ENCODE results near the gene TSHZ1.
A peak's percentile ranks its signal among the peaks of the same experiment; 100 is the strongest.

TSHZ1 gene

DNA sequence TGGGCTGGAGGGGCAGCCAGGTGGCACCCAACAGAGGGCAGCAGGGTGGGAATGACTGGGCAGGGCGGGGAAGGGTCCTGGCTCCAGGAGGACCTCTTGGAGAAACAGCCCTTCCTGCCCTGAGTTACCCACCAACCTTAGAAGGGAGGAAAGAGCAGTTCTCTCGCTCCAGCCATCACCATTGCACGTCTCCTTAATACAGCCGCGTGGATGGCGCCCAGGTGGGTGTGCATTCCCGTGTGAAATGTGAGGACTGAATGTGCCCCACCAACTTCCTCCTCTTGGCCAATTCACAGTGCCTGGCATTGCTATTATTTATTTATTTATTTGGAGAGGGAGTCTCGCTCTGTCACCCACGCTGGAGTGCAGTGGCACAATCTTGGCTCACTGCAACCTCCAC, 109.9 kb downstream of the TSHZ1 start:
- DNase-seq: no peak

DNA sequence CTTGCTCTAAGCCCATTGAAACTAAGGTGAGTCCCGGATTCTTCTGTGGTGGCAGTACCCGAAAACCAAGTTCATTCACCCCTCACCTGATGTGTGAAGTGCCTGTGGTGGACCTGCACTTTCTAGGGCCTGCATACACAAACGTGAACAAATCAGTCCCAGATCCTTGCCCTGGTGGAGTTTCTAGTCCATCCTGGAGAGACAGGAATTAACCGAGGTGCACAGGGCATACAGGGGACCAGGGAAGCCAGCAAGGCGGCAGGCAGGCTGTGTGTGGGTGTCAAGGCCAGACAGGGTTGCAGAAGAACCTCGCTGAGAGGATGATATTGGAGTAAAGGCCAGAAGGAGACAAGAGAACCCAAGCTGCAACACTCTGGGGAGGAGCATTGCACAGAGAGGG, 110.8 kb downstream of the TSHZ1 start:
- DNase-seq: no peak

DNA sequence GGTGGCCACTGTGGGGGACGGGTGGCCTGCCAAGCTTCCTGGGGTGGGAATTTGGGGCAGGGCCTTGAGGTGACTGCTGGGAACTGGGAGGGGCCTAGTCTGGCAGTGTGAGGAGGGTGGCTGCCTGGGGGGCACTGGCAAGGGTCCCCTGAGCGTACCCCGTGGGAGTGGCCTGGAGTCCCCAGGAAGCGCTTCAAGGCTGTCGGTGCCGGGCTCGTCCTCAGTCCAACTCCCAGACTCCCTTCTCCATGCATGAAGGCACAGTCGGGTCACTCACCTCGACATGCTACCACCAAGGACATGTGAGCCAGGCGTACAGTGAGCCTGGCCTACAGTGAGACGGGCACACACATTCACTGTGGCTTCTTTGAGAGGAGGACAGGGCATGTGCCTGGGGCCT, 111.6 kb downstream of the TSHZ1 start:
- DNase-seq: no peak

DNA sequence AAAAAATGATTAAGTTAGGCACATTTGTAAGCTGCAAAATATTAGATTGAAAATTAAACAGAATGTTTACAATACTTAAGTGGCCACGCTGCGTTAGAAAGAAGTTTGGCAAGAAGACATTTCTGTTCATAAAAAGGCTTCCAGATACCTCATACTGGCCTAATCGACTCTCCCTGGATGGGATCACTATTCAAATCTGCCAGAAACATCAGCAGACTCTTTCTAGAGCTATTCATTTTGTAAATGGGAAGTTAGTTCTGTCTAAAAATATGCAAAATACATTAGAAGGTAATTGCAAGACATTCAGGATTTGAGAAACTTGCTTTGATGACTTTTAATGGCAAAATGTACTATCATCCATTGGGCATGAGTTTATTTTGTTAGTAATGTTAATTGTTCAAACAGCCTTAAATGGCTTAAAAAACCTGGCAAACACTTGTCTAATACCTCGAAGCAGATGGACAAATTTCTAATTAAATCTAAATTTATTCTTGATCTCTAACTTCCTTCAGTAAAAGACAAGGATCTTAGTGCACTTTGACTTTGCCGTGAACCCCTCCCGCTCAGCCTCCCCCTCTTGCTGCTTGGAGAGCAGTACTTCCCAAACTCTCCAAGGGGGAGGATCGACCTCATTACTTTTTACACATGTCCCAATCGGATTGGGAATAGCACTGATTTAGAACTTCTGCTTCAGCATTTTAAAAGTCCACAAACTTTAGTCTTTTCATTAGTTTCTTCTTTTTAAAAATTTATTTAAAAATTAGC, 113.4 kb downstream of the TSHZ1 start:
- DNase-seq: no peak

DNA sequence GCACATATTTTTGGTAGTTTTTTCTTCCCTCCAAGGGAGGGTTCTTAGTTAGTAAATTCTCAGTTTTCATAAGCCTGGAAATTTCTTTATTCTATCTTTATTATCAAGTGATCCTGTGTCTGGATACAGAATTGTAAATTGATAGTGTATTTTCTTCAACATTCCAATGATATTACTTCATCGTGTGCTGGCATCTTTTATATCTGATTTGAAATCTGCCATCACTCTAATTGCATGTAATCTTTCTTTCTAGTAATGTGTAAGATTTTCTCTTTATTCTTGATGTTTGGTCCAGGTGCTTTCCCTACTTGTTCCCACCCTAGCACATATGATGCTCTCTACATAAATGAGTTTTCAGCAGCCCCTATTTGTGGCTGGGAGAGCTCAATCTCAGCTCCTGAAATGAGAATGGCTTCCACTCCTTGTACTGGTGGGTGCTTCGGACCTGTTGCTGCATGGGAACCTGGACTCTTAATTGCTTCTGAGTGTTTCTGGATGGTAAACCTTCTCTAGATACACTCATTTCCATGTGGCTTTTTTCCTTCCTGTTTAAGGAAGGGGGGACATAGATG, 114.2 kb downstream of the TSHZ1 start:
- DNase-seq: no peak

DNA sequence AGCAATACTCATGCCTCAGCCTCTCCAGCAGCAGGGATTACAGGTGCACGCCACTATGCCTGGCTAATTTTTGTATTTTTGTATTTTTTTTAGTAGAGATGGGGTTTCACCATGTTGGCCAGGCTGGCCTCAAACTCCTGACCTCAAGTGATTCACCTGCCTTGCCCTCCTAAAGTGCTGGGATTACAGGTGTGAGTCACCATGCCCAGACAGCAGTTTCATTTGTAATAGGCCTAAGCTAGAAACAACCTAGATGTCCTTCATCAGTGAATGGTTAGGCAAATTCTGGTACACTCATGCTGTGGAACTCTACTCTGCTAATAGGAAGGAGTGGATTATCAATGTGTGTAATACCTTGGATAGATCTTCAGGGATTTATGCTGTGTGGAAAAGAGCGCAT, 119.2 kb downstream of the TSHZ1 start:
- peak; percentile 8 for DNase-seq

DNA sequence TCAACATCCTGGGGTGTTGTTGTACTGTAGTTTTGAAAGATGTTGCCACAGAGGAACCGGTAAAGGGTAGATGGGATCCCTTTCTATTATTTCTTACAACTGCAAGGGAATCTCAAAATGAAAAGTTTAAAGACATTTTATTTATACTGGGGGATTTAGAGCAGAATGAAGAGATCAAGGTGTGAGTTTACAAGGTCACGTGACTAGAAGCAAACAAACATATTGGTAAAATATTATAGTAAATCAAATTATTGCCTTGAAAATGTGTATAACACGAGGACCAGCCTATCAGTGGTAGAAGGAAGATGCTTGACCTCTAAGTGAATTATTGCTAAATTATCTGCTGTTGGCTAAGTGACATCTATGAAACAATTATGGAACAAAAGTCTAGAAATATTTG, 119.7 kb downstream of the TSHZ1 start:
- no peak for DNase-seq

DNA sequence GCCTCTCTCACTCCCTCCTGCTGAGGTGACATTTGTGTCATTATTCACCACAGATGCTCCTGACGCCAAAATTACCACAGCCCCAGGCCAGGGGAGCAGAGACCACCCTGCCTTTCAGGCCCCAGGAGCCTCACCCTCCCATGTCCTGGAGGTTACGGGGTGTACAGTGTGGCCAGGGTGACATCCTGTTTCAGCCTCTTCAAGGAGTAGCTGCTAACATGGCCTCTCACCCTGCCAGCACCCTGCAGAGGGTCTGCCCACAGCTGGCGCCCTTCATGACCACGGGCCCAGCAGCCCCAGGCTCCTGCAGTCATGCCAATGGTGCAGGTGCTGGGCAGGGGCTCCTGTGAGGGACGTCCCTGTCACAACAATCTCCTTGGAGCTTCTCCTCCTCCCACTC, 124.3 kb downstream of the TSHZ1 start:
- no peak for DNase-seq

DNA sequence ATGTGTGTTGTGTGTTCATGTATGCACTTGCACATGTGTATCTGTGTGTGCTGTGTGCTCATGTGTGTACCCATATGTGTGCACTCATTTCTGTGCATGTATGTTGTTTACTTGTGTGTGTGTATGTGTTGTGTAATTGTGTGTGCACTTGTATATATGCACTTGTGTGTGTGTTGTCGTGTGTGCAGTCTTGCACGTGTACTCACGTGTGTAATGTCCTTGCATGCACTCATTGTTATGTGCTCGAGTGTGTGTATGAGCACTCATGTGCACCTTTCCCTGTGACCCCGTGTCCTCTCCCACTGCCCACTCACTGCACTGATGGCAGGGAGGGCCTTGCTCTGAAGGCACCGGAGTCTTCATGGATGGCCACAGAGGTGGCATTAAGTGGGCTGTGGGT, 124.9 kb downstream of the TSHZ1 start:
- no peak for DNase-seq

DNA sequence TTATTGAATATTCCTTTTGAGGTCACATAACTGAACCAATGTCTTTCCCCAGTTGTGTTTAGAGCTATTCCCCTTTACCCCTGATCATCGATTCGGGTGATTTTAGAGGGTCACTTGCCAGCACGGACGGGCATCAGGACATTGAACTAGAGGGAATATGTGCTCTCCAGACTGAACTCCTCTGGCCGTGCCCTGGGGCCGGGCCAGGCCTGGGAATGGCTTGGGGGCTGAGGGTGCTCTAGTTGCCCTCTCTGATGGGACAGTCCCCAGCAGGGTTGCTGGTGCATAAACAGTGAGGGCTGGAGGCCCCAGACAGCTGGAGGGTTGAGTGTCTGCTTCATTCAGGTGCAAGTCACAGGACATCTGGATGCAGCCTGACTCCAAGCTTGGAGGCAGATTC, 126.2 kb downstream of the TSHZ1 start:
- no peak for DNase-seq

DNA sequence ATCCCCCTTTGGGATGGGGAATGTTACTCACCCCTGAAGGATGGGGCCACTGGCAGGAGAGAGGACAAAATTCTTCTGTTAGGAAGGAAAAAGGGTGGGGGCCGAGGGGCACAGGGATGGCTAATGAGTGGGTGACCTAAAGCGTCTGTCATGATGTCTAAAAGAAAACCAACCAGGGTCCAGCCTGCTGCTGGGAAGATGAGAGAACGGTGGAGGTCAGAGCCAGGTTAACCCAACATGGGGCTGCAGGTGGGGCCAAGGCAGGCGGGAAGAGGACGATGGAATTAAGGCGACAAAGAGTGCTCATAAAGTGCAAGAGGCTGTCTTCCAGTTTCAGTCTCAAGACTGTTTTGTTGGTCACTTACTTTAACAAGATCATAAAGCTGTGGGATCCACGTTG, 126.8 kb downstream of the TSHZ1 start:
- no peak for DNase-seq

DNA sequence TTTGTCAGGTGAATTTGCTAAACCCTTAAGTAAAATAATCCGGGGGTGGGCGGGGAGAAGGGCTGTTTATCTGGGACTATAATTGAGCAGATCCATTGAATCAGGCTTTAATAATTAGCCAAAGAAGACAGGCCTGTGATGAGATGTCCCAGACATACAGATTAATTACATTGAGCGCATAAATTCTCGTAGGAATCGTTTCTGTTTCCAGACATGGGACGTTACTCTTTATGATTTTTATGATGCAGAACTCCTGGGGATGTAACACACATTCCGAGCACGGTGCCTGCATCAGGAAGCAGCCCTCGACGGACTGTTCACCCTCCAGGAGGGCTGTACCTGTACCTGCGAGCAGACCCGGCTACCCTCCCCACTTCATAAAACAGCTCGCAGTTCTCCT, 128.0 kb downstream of the TSHZ1 start:
- DNase-seq: no peak
